ENCODE measurements around the gene MGLL.
A peak's percentile ranks its signal among the peaks of the same experiment; 100 is the strongest.

The MGLL gene

DNA sequence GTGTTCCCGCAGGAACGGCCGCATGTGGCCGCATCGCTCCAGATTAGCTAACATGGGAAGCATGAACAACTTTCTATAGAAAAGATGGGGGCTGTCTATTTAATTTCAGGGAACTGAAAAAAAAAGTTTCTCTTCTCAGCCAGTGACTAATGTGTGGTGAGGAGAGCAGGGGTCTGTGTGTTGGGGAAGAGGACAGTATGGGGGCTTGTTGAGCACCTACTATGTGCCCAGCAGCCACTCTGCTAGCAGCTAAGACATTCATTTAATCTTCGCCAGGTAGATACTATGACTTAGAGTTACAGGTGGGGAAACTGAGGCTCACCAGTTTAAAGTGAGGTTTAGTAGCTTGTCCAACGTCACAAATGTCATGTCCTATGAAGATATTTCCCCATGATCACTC lies 56.6 kb downstream of the MGLL start:
- 0 out of 22 replicates have a peak, but pooled peaks cover 0 to 3% (median 0%) of the 10 kb centered on the region in 11 experiments for H3K36me3 ChIP-seq

GRCh38 chr3:127764841-127765362 lies 57.4 kb downstream of the MGLL start:
- no peak overlapping the region for H3K27ac ChIP-seq
- H3K9ac ChIP-seq, result no peak overlapping the region

More for the DNA sequence above, 56.6 kb downstream of the MGLL start:
- Histone ChIP-seq H3K9ac (no peak overlapping the region), H3K27me3 (peaks cover 0 to 22% (median 0%) of the 10 kb centered on the region in 11 experiments; a peak in 7 of 22 replicates), H3K4me2 (no peak overlapping the region), H3K4me1 (peaks cover 38 to 62% (median 45%) of the 10 kb centered on the region in 10 experiments), H3K27ac (no peak overlapping the region), H4K20me1 (no peaks in the 10 kb centered on the region), H3K4me3 (no peak overlapping the region), H3K9me3 (replicated peaks in 1 of 11) (peaks cover 19 to 29% (median 25%) of the 10 kb centered on the region in 11 experiments)
- TF ChIP-seq Cebpa-rat (IDR thresholded peaks at IDR 0.05), result no peak

DNA sequence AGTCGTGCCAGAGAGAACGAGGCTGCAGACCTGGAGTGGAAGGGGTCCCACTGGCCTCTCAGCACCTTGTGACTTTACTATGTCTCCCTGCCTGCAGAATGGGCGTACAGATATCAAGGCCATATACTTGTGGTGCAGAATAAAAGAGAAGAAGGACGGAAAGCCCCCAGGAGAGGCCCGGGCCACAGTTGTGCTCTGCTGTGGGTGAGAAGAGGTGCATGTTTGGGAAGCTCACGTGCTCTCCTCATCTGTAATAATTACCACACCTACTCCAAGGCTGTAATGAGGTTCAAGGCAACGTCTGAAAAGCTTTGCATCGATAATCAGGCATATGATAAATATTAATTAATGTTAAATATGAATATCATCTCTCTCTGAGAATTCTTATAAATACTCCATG lies 58.0 kb downstream of the MGLL start:
- TF ChIP-seq Cebpa-rat (IDR thresholded peaks at IDR 0.05), result no peak
- Histone ChIP-seq H3K27ac (no peak overlapping the region), H3K9me3 (replicated peaks in 1 of 11) (peaks cover 19 to 29% (median 25%) of the 10 kb centered on the region in 11 experiments), H3K4me3 (no peak overlapping the region), H3K4me1 (peaks cover 45 to 60% (median 51%) of the 10 kb centered on the region in 10 experiments), H3K36me3 (0 out of 22 replicates have a peak, but pooled peaks cover 0 to 3% (median 0%) of the 10 kb centered on the region in 11 experiments), H3K27me3 (peaks cover 0 to 34% (median 0%) of the 10 kb centered on the region in 11 experiments; a peak in 7 of 22 replicates), H3K4me2 (peak overlapping the region in 10 of 11 experiments; percentile 77 to 98 (median 86); a peak in 19 of 22 replicates), H4K20me1 (no peaks in the 10 kb centered on the region), H3K9ac (no peak overlapping the region)

More at GRCh38 chr3:127764841-127765362, 57.4 kb downstream of the MGLL start:
- TF ChIP-seq Cebpa-rat (IDR thresholded peaks at IDR 0.05), result no peak
- 0 out of 22 replicates have a peak, but pooled peaks cover 0 to 3% (median 0%) of the 10 kb centered on the region in 11 experiments for H3K36me3 ChIP-seq
- no peak overlapping the region for H3K4me3 ChIP-seq
- no peaks in the 10 kb centered on the region for H4K20me1 ChIP-seq
- peaks cover 19 to 29% (median 25%) of the 10 kb centered on the region in 11 experiments for H3K9me3 ChIP-seq (replicated peaks in 1 of 11)
- H3K27me3 ChIP-seq, result peaks cover 0 to 30% (median 0%) of the 10 kb centered on the region in 11 experiments; a peak in 7 of 22 replicates
- H3K4me2 ChIP-seq, result peak overlapping the region in 6 of 11 experiments; percentile 85 to 98 (median 88); a peak in 8 of 22 replicates
- H3K4me1 ChIP-seq, result peaks cover 45 to 60% (median 50%) of the 10 kb centered on the region in 10 experiments

DNA sequence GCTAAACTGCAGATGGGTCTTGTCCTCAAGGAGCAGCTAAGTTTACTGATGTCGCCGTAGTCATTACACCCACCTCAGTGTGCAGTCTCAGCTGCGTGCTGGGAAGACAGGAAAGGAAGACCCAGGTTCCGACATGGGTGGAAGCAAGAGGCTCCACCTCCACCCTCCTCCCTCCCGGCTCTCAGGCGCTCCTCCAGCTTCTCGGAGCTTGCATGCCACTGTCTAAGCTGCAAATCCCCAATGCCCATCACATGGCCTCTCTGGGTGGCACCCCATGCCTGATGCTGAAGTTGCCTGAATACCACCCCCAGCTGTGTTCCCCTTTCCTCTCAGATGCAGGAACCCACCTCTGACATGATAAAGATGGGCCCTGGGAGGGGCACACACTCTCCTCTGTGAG lies 58.5 kb downstream of the MGLL start:
- peak overlapping the region; percentile 77 to 98 (median 87) for H3K4me2 ChIP-seq
- H3K27me3 ChIP-seq, result peaks cover 0 to 34% (median 0%) of the 10 kb centered on the region in 11 experiments; a peak in 7 of 22 replicates
- 0 out of 22 replicates have a peak overlapping the region, but pooled peaks of 1 of the 11 experiments have one; percentile 24 for H3K27ac ChIP-seq
- H3K9ac ChIP-seq, result no peak overlapping the region
- TF ChIP-seq Cebpa-rat (IDR thresholded peaks at IDR 0.05), result no peak
- H4K20me1 ChIP-seq, result no peaks in the 10 kb centered on the region
- H3K4me3 ChIP-seq, result no peak overlapping the region
- peaks cover 18 to 27% (median 23%) of the 10 kb centered on the region in 11 experiments for H3K9me3 ChIP-seq (replicated peaks in 1 of 11)
- H3K36me3 ChIP-seq, result 0 out of 22 replicates have a peak, but pooled peaks cover 0 to 3% (median 0%) of the 10 kb centered on the region in 11 experiments
- H3K4me1 ChIP-seq, result peaks cover 45 to 58% (median 50%) of the 10 kb centered on the region in 10 experiments

DNA sequence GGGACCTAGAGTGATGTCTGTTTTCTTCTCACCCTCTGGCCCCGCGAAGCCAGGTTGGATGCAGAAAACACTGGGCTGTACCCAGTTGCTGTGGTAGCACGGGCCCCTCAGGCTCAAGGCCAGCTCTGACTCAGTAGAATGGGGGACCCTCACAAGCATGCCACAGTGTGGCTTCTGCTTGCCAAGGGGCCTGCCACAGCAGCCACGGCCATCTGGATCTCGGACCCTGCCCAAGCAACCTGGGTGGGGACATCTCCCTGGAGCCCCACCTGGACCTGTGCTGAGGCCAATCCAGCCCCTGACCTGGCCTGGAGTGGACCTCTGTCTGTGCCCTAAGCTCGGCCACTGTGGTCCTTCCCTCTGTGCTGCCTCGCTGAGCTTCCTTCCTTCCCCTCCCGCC lies 59.0 kb downstream of the MGLL start:
- Histone ChIP-seq H3K4me2 (peak overlapping the region; percentile 77 to 98 (median 87)), H3K9ac (no peak overlapping the region)

DNA sequence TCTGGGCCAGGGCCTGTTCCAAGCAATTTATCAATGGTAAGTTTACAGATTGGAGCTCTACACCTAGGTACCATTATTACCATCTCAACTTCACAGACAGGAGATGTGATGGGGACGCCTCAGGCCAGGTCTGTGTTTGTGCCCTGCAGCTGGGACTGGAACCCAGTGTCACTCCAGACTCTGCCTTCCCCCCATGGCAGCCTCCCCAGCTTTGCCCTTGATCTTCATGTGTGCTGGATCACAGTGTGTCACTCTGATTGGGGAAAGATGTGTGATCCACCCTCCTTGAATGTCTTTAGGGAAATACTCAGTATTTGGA lies 59.6 kb downstream of the MGLL start:
- H3K27me3 ChIP-seq, result peaks cover 0 to 34% (median 0%) of the 10 kb centered on the region in 11 experiments; a peak in 7 of 22 replicates
- H3K9me3 ChIP-seq (replicated peaks in 1 of 11), result peaks cover 7 to 17% (median 12%) of the 10 kb centered on the region in 11 experiments
- H3K27ac ChIP-seq, result 0 out of 22 replicates have a peak overlapping the region, but pooled peaks of 1 of the 11 experiments have one; percentile 58
- H3K4me2 ChIP-seq, result peak overlapping the region; percentile 77 to 98 (median 87)
- H3K4me1 ChIP-seq, result peaks cover 40 to 53% (median 49%) of the 10 kb centered on the region in 10 experiments
- H3K4me3 ChIP-seq, result no peak overlapping the region; a peak in 1 of 20 replicates
- H4K20me1 ChIP-seq, result no peaks in the 10 kb centered on the region
- no peak overlapping the region for H3K9ac ChIP-seq
- 0 out of 22 replicates have a peak, but pooled peaks cover 0 to 3% (median 0%) of the 10 kb centered on the region in 11 experiments for H3K36me3 ChIP-seq
- TF ChIP-seq Cebpa-rat (IDR thresholded peaks at IDR 0.05), result no peak

More for the DNA sequence above, 59.0 kb downstream of the MGLL start:
- H3K27me3 ChIP-seq, result peaks cover 0 to 34% (median 0%) of the 10 kb centered on the region in 11 experiments; a peak in 7 of 22 replicates
- H3K4me1 ChIP-seq, result peaks cover 43 to 53% (median 50%) of the 10 kb centered on the region in 10 experiments
- no peak overlapping the region for H3K4me3 ChIP-seq
- peak overlapping the region in 2 of 11 experiments; percentile 24 to 42; a peak in 1 of 22 replicates for H3K27ac ChIP-seq
- H3K36me3 ChIP-seq, result 0 out of 22 replicates have a peak, but pooled peaks cover 0 to 3% (median 0%) of the 10 kb centered on the region in 11 experiments
- TF ChIP-seq Cebpa-rat (IDR thresholded peaks at IDR 0.05), result no peak
- H4K20me1 ChIP-seq, result no peaks in the 10 kb centered on the region
- H3K9me3 ChIP-seq (replicated peaks in 1 of 11), result peaks cover 13 to 23% (median 18%) of the 10 kb centered on the region in 11 experiments

DNA sequence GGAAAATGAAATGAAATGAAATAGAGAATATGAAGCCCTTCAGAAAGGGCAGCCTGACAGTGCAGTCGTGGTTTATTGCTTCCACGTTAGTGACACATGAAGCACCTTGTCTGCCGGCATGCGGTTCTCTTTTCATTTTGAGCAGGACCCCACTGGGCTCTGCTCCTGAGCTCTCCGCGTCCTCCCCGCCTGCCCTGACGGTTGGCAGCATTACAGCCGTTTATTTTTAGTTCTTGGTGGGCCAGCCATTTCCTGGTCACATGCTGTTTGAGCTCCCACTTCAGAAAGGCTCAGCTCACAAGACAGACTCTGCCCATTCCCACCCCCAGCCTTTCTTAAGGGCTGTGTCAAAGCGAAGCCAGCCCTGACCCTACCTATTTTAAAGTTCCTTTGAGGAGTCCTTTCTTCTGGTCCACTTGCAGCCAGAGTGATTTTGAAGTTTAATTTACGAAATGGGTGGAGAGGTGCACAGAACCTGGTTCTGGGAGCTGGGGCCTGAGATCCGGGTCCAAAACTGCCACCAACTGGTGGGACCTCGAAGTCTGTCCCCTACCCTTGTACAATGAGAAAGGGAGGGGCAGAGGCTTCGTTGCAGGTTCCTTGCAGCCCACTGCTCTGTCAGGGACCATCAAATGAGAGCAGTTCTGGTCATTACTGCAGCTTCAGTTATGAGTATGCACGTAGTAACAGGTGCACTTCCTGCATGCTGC lies 60.1 kb downstream of the MGLL start:
- H3K27me3 ChIP-seq, result peaks cover 0 to 34% (median 0%) of the 10 kb centered on the region in 11 experiments; a peak in 7 of 22 replicates
- peak overlapping the region in 7 of 10 experiments; percentile 0 to 53 (median 25); a peak in 11 of 20 replicates for H3K4me3 ChIP-seq
- no peak for TF ChIP-seq Cebpa-rat (IDR thresholded peaks at IDR 0.05)
- peak overlapping the region; percentile 7 to 61 (median 37); a peak in 16 of 22 replicates for H3K9ac ChIP-seq
- peaks cover 40 to 53% (median 49%) of the 10 kb centered on the region in 10 experiments for H3K4me1 ChIP-seq
- H3K36me3 ChIP-seq, result no peaks in the 10 kb centered on the region
- no peaks in the 10 kb centered on the region for H4K20me1 ChIP-seq
- H3K27ac ChIP-seq, result peak overlapping the region in 9 of 11 experiments; percentile 4 to 58 (median 40); a peak in 13 of 22 replicates
- H3K9me3 ChIP-seq (replicated peaks in 1 of 11), result peaks cover 2 to 11% (median 7%) of the 10 kb centered on the region in 11 experiments
- H3K4me2 ChIP-seq, result peak overlapping the region; percentile 77 to 98 (median 87)

DNA sequence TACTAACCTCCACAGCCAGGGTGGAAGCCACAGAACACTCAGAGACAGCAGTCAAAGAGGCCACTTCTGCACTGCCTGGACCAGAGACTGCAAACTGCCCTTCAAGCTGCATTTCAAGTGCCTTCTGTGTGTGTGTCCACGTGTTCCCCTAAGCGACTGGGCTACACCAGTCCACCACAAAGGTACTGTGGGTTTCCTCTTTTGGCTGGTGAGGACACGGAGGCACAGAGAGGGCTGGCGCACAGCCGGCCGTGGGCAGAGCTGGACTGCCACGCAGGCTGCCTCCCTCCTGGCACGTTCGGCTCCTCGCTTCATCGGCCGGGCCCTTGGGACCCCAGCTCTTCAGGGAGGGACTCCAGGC lies 60.9 kb downstream of the MGLL start:
- H3K9ac ChIP-seq, result peak overlapping the region; percentile 7 to 61 (median 33); a peak in 16 of 22 replicates
- H3K4me1 ChIP-seq, result peaks cover 45 to 59% (median 49%) of the 10 kb centered on the region in 10 experiments
- peak overlapping the region in 9 of 11 experiments; percentile 4 to 58 (median 40); a peak in 14 of 22 replicates for H3K27ac ChIP-seq
- H3K9me3 ChIP-seq (replicated peaks in 1 of 11), result peaks cover 0 to 3% (median 0%) of the 10 kb centered on the region in 11 experiments; a peak in 6 of 22 replicates
- TF ChIP-seq Cebpa-rat (IDR thresholded peaks at IDR 0.05), result no peak
- peak overlapping the region in 5 of 10 experiments; percentile 9 to 53 (median 25); a peak in 8 of 20 replicates for H3K4me3 ChIP-seq
- H3K4me2 ChIP-seq, result peak overlapping the region; percentile 77 to 98 (median 87)
- peaks cover 0 to 34% (median 0%) of the 10 kb centered on the region in 11 experiments; a peak in 7 of 22 replicates for H3K27me3 ChIP-seq
- no peaks in the 10 kb centered on the region for H3K36me3 ChIP-seq
- no peaks in the 10 kb centered on the region for H4K20me1 ChIP-seq
